NCI-H2029 treated with DMSO at 0.1 percent for 48 hours (cell line): ENCODE results near the gene SLC39A7.
A peak's percentile ranks its signal among the peaks of the same experiment; 100 is the strongest.
"Not testable (repeated sequence)": the region's sequence is repeated elsewhere in the genome, so short reads cannot be mapped to it uniquely, and the experiment has no call there.

ENCODE experiments used
- DNase-seq: peaks from one replicate; lab custom pipeline; 2025; lab: John Stamatoyannopoulos, UW

SLC39A7 gene

DNA sequence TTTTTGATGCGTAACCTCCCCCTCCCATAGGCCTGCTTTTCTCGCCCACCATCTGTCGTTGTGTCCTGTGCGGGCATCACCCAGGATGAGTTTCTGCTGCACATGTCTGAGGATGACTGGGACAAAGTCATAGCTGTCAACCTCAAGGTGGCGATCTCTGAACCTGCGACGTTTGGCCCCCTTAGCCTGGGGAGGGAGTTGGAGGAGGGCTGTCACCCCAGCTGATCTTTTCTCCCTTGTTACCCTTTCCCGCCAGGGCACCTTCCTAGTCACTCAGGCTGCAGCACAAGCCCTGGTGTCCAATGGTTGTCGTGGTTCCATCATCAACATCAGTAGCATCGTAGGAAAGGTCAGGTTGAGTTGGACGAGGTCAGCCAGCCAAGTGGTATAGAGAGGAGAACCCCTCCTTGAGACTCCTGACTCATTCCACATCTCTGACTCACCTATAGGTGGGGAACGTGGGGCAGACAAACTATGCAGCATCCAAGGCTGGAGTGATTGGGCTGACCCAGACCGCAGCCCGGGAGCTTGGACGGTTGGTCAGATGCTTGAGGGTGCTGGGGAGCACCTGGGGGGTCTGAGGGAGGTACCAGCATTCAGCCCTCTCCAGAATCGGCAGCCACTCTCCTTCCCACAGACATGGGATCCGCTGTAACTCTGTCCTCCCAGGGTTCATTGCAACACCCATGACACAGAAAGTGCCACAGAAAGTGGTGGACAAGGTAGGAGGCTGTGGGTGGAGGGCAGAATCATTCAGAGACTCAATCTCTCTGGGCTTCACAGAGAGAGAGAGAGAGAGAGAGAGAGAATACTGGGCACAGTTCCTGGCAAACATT, 4.7 kb downstream of the SLC39A7 start:
- no peak for DNase-seq

DNA sequence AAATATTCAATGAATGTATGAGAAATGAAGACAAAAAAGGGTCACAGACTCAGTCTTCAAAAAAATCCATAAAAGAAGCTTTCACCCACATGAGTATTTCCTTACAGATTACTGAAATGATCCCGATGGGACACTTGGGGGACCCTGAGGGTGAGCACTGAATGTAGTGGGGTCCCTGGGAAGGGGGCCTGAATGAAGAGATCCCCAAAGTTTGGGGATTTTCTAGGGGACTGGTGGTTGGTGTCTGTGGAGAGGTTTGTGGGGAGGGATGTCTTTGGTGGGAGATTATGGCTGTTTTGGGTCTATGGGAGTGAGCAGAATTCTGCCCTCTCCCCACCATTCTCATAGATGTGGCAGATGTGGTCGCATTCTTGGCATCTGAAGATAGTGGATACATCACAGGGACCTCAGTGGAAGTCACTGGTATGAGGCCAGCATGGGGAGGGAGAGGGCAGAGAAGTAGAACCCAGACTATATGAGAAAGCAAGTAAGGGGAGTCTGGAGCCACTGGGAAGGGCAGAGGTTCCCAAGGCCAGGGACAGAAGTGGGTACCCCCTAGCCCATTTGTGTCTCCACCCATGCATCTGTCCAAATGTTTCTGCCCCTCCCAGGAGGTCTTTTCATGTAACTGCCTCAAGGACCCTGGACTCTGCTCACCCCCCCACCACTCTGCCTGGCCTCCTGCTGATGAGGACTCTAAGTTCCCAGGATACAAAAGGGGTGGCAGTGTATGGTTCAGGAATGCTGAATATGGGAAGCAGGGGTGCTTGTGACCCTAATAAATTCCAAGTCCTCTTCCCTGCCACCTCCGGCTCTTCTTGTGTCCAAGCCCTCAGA, 5.6 kb downstream of the SLC39A7 start:
- DNase-seq = no peak

DNA sequence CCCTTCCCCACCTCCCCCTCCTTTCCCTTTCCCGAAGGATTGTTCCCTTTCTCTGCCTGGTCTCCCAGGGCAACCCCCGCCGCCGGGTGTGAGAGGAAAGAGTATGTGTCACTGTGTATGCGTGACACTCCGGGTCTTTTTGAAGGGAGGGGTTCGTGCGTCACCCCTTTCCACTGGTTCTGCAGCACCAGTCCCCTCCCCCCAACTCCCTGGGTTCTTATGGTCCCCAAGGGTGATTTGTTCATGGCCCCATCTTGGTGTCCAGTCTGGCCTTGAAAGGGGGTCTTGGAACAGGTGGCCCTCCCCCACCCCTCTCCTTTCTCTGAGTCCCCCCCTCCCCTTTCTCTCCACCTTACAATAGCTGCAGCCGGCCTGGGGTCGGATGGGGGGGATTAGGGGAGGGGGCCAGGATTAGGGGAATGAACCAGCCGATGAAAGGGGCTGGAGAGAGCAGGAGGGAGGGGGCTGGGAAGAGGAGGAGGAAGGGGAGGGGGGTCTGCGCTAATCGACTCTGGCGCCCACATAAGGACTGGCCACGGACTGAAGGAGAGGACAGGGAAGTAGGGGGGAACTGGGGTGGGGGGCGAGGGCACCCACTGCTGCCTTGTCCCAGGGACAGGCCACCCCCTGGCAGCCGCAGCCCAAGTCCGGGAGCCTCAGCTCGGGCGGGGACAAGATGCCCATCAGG, 6.3 kb downstream of the SLC39A7 start:
- no peak for DNase-seq

DNA sequence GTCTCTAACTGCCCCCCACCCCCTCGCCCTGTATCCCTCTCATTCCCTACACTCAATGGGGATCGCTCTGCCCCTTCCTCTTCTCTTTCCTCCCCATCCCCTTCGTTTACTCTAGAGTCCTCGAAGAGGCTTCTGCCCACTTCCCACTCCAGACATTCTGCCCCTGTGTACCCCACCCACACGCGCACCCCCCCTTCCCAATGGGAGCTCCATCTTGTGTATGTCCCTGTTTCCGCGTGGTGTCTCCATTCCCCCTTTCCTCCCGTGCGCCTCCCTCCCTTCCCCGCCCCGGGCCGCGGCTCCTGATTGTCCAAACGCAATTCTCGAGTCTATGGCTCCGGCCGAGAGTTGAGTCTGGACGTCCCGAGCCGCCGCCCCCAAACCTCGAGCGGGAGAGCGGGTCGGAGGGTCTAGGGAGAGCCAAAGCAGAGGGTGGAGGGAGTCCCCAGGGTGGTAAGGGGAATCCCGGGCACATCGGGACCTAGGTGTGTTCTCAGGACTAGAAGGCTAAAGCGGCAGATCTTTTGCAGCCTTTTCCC, 7.0 kb downstream of the SLC39A7 start:
- no peak for DNase-seq

DNA sequence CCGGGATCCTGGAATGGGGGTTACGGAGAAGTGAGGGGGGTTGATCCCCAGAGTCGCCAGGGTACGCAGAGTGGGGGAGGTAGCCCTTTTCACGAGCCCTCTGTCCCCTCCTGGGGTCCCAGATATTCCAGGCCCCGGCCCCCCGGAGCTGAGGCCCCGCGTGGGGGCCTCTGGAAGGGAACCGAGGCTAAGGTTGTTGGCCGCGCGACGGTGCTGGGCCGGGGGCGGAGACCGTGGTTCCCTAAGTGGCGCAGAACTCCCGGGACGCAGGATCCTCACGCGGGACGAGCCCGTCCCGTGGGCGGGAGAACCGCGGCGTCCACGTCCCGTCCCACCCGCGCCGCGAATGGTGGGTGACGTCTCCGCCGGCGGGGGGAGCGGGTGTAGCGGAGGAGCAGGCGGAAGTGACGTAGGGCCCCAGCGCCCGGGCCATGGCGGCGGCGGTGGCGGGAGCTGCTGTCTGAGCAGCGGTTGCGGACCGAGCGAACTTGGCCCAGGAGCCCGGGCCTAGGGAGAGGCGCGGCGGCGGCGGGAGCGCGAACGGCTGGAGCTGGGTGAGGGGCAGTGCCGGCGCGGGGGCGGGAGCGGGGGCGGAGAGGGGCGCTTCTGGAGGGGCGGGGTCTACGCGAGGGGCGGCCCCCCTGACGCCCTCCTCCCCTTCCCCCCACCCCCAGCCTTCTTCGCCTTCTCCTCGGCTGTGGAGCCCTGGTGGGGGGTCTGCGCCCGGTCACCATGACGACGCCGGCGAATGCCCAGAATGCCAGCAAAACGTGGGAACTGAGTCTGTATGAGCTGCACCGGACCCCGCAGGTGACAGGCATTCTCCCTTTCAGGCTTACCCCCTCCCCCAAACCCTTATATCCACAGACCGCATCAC, 7.7 kb downstream of the SLC39A7 start, which contains the start of gene RING1:
TSS of gene RING1 (plus strand) at position 410 of the 877 bp plus-strand sequence. CDS start at position 733, 323 bp downstream.
- peak; percentile 10 for DNase-seq

DNA sequence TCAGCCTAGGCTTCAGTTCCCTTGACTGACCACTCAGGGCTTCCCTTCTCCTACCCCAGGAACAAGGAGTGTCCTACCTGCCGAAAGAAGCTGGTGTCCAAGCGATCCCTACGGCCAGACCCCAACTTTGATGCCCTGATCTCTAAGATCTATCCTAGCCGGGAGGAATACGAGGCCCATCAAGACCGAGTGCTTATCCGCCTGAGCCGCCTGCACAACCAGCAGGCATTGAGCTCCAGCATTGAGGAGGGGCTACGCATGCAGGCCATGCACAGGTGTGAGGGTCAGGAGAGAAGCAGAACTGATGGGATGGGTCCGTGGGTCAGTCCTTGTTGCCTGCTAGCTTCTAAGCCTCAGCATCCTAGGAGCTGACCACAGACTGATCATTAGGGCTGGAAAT, 9.2 kb downstream of the SLC39A7 start:
- DNase-seq = no peak

DNA sequence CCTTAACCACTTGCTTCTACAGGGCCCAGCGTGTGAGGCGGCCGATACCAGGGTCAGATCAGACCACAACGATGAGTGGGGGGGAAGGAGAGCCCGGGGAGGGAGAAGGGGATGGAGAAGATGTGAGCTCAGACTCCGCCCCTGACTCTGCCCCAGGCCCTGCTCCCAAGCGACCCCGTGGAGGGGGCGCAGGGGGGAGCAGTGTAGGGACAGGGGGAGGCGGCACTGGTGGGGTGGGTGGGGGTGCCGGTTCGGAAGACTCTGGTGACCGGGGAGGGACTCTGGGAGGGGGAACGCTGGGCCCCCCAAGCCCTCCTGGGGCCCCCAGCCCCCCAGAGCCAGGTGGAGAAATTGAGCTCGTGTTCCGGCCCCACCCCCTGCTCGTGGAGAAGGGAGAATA, 10.5 kb downstream of the SLC39A7 start:
- DNase-seq = no peak

DNA sequence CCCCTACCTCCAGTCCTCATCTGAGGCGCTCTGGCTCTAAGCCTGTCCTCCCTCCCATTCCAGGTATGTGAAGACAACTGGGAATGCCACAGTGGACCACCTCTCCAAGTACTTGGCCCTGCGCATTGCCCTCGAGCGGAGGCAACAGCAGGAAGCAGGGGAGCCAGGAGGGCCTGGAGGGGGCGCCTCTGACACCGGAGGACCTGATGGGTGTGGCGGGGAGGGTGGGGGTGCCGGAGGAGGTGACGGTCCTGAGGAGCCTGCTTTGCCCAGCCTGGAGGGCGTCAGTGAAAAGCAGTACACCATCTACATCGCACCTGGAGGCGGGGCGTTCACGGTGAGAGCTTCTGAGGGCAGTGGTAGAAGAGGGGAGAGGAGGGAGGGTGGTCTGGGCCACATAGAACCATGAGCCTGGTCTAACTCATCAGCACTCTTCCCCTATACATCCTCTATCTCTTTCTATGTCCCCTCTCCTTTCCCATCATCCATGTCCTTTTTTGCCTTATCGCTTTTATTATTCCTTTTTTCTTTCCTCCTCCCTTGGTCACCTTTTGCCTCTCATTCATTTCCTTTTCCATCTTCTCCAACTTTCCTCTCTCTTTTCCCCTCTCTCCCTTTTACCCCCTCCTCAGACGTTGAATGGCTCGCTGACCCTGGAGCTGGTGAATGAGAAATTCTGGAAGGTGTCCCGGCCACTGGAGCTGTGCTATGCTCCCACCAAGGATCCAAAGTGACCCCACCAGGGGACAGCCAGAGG, 11.2 kb downstream of the SLC39A7 start:
- no peak for DNase-seq

DNA sequence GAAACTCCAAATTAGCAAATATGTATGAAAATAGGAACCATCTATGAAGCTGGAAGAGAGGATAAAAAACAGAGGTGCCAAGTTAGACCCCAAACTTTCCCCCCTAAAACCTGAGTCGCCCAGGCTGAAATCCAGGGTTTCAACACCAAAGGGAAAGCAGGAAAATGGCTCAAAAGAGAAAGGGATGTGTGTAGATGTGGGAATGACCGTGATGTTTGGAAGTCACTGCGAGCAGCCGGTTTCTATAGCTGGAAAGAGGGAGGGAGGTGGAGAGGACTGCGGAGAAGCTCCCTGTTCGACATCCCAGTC, 12.1 kb downstream of the SLC39A7 start:
- no peak for DNase-seq

DNA sequence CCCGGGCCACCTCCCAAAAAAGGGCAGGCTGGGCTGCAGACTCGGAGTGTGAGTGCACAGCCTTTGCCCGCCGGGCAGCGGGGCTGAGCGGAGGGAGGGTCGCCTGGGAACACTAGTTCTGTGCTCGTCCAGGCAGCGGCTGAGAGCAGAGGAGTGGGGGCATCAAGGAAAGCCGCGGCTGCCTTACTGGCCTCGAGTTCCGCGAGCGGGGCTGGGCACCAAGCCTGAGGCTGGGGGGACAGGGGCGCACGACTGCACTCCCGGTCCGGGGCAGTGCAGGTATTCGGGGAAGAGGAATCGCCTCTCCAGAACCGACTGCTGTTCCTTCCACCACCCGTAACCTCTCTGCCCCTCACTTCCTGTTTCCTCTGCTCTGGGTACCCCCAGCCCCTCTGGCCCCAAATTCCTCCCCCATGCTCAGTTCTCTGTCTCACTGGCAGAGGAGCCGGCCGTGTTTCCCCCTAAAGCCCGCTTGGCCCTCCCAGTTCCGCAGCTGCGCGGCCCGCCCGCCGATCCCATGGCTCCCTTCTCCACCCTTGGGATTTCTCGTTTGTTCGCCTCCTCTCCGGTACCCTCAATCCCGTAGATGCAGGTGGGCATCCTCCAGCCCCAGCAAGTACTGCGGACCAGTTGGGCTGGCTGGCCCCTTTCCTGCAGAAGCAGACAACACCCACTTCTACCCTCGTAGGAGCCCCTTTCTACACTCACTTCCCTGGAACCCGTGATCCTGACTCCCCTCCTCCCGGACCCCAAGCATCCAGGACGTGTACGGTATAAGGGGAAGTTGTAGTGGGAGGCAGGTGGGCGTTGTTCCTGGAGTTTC, 12.7 kb downstream of the SLC39A7 start:
- no peak for DNase-seq

DNA sequence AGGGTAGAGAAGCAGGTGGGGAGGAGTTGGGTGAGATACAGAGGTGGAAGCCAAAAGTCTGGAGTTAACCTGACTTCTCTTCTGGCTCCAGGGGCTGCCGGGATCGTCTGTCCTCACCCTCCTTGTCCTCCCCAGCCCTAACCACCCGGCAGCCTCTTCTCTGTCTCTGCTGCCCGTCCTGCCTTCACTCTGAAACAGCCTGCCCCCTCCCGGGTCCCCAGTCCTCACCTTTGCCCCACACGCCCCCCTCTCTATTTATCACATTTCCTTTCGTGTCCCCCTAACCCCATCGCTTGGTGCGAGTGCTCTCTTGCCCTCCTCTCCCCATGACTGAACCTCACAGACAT, 13.3 kb downstream of the SLC39A7 start:
- no peak for DNase-seq

DNA sequence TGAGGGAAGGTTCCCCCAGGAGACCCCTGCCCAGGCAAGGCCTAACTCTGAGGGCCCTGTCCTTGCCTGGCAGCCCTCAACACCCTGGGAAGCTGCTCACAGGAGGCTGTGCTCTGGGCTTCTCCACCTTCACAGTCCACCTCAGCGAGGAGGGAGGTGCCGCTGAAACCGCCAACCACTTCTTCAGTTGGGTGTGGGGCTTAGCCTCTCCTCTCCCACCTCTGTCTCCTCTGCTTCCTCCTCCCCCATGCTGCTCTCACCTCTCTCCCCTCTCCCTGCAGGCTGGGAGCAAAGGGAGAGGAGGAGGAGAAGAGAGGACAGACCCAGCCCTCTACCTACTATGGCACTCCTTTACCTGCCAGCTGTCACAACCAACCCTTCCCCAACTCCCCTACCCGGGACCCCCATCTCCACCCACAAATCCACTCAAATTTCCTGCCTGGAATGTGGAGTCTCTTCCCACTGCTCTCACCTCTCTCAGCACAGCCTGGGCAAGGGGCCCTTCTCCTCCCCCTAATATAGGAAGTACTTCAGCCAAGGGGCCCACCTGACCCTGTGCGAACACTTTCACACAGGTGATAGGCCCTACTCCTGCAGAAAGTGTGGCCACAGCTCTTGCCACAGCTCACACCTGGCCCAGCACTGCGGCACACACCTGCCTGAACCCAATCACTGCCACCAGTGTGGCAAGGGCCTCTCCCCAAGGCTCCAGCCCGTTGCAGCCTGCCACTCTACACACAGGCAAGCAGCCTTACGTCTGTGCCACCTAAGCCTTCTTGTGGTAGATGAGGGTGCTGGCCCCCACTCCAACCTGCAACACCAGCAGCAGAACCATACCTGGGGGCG, 14.8 kb downstream of the SLC39A7 start:
- DNase-seq = no peak

DNA sequence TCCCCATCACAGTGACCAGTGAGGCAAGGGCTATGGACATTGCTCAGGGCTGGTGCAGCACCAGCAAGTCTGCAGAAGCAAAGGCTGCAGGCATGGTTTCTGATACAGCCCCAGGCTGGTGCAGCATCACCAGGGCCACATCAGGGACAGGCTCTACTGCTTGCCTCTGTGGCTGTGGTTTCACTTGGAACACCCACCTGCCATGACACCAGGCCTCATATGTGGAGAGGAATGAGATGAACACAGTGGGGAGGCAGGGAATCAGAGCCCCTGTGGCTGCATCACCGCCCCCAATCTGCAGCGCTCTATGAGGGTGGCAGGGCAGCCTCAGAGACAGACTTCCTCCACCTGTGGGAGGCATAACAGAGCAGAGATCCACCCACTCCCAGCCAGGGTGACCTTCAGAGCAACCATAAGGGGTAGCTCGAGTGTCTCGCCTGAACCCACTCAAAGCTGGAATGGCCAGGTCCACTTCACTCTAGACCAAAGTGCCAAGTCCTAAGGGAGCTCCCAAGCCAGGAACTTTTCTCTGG, 15.5 kb downstream of the SLC39A7 start:
- no peak for DNase-seq

DNA sequence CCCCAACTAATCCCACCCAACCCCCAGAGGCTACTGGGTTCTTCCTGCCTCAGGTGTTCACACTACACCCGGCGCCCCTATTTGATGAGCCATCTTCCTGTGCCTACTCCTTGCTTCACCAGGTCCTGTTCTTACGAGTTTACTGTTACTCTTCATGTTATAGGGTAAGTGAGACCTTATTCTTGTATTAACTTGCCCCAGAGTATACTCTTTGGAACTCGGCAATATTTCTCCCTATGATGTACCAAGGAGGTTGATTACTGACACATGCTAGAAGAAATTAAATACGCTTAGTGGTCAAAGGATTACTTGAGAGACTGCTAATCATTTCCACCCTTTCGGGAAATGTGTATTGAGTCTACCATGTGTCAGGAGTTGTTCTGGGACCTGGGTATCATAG, 16.6 kb downstream of the SLC39A7 start:
- no peak for DNase-seq

DNA sequence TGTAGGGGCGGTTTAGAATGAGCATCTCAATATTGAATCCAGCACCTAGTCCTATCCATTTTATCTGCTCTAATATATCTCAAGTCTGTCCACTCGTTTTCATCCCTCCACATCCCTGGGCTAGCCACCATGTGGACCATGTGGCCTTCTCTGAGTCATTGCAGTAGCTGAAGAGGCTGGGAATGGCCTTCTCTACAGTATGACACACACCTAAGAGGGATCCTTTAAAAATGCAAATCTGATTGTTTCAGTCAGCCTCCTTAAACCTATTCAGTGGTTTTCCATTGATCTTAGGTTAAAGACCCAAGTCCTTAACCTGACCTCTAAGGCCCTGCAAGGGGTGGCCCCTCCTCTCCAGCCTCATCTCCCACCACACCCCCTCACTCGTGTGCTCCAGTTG, 17.0 kb downstream of the SLC39A7 start:
- DNase-seq = no peak

DNA sequence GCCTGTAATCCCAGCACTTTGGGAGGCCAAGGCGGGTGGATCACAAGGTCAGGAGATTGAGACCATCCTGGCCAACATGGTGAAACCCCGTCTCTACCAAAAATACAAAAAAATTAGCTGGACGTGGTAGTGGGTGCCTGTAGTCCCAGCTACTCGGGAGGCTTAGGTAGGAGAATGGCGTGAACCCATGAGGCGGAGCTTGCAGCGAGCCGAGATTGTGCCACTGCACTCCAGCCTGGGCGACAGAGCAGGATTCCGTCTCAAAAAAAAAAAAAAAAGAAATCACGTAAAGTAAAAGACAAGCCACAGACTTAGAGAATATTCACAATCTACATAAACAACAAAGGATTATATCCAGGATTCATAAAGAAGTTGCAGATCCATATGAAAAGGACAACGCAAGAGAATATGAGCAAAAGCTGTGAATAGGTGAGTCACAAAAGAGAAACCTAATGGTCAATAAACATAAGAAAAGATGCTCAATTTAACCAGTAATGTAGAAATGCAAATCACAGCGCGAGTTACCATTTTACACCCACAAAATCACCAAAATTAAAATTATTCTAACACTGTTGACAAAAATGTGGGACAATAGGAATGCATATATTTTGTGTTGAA, 25.9 kb downstream of the SLC39A7 start:
- not testable (repeated sequence) for DNase-seq

DNA sequence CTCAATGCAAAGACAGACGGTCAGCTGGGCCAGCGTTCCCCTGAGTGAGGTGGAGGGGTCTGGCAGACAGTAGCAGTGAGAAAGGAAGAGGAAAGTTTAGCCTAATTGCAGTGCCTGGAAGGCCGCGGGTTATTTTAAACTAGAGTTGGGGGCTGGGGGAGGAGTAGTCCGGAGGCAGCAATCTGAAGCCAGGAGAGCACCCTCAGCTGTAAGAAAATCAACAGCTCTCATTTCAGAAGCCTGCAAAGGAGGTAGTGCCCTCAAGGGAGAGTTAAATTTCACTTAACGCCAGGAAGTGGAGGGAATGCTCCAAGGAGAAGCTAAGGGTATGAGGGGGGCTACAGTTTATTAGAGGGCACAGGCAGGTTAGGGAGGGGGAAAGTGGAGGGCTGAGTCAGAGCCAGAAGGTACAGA, 34.6 kb downstream of the SLC39A7 start:
- DNase-seq = no peak

DNA sequence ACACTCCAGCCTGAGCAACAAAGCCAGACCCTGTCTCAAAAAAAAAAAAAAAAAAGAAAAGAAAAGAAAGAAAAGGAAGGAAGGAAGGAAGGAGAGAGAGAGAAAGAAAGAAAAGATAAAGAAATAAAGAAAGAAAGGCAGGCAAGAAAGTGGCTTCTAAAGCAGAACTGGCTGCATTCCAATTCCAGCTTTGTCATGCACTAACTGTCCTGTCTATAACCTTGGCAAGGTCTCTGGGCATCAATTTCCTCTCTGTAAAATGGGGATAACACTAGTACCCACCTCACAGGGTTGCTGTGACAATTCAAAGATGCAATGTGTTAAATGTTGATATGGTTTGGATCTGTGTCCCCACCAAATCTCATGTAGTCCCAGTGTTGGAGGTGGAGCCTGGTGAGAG, 35.7 kb downstream of the SLC39A7 start:
- no peak for DNase-seq
